WERI-Rb-1 (cell line): ENCODE measurements around the gene FGF22.

Experiments
- DNase-seq: peaks from one replicate; pipeline ENCODE4 v3.0.0-alpha.2; 2020
- H3K27ac ChIP-seq: fragments of 250-450 bp; sonication (Bioruptor Pico); 2 replicates; pipeline ENCODE4 v1.5.1; 2020; ENCODE audit warnings: mild to moderate bottlenecking, moderate library complexity
- H3K27me3 ChIP-seq: fragments of 250-450 bp; sonication (Bioruptor Pico); 2 replicates; pipeline ENCODE4 v1.5.1; 2021; ENCODE audit warnings: mild to moderate bottlenecking, low read depth, moderate library complexity; ENCODE audit not compliant: insufficient read depth, severe bottlenecking
- H3K36me3 ChIP-seq: fragments of 250-450 bp; sonication (Bioruptor Pico); 2 replicates; pipeline ENCODE4 v1.5.1; 2020; ENCODE audit warnings: mild to moderate bottlenecking, moderate library complexity
- H3K4me3 ChIP-seq: 2 replicates; pipeline ENCODE4 v1.5.1; 2011; ENCODE audit warnings: low read depth, mild to moderate bottlenecking, control low read depth, low read length
- H3K9me3 ChIP-seq: fragments of 250-450 bp; sonication (Bioruptor Pico); 2 replicates; pipeline ENCODE4 v1.5.1; 2021; ENCODE audit warnings: mild to moderate bottlenecking, moderate library complexity; ENCODE audit not compliant: severe bottlenecking
- TF ChIP-seq, protein P1 (sequence below): IDR thresholded peaks from 2 replicates; pipeline ENCODE4 v1.5.1; 2011; ENCODE audit warnings: low read depth, mild to moderate bottlenecking, control low read depth, inconsistent platforms, low read length

FGF22 gene

DNA sequence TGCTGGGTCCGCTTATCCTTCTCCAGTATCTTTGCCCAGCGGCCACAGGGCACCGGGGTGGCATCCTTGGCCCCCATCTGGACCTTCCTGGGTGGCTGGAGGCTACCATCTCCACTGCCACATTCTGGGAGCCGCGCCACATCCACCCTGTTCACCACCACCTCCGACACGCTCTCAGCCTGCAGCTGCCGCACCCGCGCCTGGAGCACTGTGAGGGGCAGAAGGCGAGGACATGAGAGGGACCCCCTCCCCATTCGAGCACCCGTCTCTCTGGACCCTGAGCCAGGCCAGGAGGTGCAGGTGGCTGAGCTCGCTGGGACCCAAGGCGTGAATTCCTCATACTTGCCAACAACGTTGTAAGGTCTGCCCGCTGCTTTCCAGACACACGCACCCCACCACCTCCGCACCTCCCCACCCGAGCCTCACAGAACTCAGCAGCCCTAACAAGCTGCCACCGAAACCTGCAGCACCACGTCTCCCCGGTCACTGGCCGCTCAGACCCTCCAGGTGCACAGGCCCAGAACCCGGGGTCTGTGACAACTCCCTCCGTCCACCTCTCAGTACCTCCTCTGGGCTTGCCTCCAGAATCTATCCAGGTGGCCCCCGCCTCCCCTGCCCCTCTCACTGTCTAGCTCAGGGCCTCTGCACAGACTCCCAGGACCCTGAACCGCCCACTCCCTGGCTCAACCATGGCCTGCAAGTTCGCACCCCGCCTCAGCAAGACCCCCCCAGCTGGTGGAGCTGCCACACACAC, 9.5 kb upstream of the FGF22 start:
- Histone ChIP-seq H3K27ac (0 out of 2 replicates have a peak overlapping the region, but pooled peaks have one; percentile 13), H3K4me3 (no peak overlapping the region), H3K36me3 (peaks cover 38% of the 10 kb centered on the region), H3K9me3 (no peaks in the 10 kb centered on the region), H3K27me3 (no peaks in the 10 kb centered on the region)
- no peak for DNase-seq
- TF ChIP-seq, protein P1, sequence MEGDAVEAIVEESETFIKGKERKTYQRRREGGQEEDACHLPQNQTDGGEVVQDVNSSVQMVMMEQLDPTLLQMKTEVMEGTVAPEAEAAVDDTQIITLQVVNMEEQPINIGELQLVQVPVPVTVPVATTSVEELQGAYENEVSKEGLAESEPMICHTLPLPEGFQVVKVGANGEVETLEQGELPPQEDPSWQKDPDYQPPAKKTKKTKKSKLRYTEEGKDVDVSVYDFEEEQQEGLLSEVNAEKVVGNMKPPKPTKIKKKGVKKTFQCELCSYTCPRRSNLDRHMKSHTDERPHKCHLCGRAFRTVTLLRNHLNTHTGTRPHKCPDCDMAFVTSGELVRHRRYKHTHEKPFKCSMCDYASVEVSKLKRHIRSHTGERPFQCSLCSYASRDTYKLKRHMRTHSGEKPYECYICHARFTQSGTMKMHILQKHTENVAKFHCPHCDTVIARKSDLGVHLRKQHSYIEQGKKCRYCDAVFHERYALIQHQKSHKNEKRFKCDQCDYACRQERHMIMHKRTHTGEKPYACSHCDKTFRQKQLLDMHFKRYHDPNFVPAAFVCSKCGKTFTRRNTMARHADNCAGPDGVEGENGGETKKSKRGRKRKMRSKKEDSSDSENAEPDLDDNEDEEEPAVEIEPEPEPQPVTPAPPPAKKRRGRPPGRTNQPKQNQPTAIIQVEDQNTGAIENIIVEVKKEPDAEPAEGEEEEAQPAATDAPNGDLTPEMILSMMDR: peak; percentile 15; the same call in 1 of the 2 replicates

- TF ChIP-seq, protein P1: no peak
- Histone ChIP-seq H3K27me3 (no peaks in the 10 kb centered on the region), H3K9me3 (no peaks in the 10 kb centered on the region), H3K27ac (no peak overlapping the region; the same call in 1 of the 2 replicates), H3K36me3 (peaks cover 25% of the 10 kb centered on the region), H3K4me3 (peak overlapping the region; percentile 62)
- peak; percentile 36 for DNase-seq
These were observed 7.1 kb upstream of the FGF22 start for GRCh38 chr19:632579-633067.

DNA sequence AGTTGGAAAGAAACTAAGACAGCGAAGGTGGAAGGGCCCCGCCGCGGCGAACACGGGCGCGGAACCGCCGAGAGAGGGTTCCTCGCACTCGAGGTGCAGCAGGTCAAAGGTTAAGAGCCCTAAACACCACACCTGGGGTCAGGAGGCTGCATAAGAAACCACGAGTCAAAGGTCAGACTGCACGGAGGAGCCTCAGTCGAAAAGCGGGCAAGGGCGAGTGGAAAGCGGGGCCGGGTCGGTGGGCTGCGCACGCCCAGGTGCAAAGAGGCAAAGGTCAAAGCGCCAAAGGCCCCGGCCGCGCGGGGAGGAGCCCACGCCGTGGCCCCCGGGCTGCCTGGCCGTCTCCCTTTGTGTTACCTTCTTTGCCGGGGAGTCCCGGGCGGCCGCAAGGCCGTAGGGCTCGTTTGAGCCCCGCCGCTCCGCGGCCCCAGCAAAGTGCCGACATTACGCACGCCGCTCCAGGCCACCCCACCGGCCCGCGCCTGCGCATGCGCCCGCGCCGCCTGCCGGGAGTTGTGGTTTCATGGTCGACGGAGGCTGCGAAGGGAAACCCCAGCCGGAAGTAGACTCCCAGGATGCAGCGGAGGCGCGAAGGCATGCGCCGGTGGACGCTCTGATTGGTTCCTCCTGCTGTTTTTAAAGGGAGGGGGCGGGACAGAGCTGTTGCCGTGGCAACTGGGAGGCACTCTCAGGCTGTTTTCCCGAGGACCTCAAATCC, 6.5 kb upstream of the FGF22 start, which contains the start of gene POLRMT:
POLRMT (minus strand) TSS at position 470 of the 718 bp plus-strand sequence; CDS start at position 445, 25 bp downstream.
- Histone ChIP-seq H3K27me3 (no peaks in the 10 kb centered on the region), H3K36me3 (peaks cover 21% of the 10 kb centered on the region), H3K4me3 (peak within 1 kb of the TSS; percentile 62), H3K27ac (peak within 1 kb of the TSS; percentile 50), H3K9me3 (no peaks in the 10 kb centered on the region)
- DNase-seq: peak; percentile 98
- TF ChIP-seq, protein P1: no peak

DNA sequence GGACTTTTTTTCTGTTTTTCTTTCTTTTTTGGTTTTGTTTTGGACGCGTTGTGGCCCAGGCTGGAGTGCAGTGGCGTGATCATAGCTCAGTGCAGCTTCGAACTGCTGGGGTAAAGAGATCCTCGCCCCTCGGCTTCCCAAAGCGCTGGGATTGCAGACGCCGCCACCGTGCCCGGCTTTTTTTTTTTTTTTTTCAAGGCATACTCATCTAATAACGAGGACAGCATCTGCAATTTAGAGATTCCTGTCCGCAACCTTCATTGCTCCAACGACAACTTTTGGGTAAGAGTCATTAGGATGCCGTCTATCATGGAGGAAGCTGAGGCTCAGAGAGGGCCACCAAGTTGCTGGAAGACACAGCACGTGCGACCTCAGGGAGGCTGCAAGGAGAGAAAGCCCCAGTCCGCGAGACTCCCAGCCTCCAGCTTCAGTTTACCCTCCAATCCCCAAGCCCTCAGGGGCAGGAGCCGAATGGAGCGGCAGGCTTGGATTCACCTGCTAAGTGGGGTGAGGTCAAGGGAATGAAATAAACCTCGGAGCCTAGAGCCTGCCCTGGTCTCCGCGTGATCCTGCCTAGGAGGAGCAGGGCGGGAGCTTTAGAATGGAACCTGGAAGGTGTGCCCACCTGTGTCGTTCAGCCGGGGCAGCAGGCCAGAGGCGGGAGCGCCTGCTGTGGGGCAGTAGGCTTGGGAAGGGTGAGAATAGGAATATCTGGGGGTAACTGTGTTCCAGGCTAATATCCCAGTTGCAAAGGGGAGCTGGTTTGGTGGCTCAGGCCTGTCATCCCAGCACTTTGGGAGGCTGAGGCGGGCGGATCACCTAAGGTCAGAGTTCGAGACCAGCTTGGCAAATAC, 5.7 kb upstream of the FGF22 start:
- H3K27ac ChIP-seq: peak overlapping the region; percentile 45; the same call in 1 of the 2 replicates

More for the DNA sequence above, 5.7 kb upstream of the FGF22 start:
- peaks cover 13% of the 10 kb centered on the region for H3K36me3 ChIP-seq
- TF ChIP-seq, protein P1: no peak
- H3K4me3 ChIP-seq: peak overlapping the region; percentile 62
- H3K27me3 ChIP-seq: peaks cover 7% of the 10 kb centered on the region
- no peaks in the 10 kb centered on the region for H3K9me3 ChIP-seq
- no peak for DNase-seq
